GM04503 (cell line): ENCODE measurements around the gene TRIM31.
"Not testable (repeated sequence)": the region's sequence is repeated elsewhere in the genome, so short reads cannot be mapped to it uniquely, and the experiment has no call there.

Source experiments
- DNase-seq: peaks from one replicate; pipeline ENCODE4 v3.0.0-alpha.2; 2012; ENCODE audit warnings: low read depth

The TRIM31 gene

DNA sequence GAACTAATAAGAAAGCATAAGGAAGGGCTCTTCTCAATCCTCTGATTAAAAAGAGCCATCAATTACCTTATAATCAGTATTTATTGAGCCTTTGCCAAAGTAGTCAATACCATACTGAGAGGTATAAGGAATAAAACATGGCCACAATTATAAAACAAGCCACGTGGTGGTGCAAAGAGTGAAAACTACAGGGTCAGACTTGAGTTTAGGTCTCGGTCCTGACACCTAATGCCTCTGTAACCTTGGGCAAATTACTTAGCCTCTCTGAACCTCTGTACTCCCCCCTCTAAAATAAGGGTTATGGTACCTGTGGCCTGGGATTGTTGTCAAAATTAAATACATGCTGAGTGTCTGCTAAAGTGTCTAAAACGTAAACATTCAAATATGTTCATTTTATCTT, 36.3 kb upstream of the TRIM31 start:
- no peak for DNase-seq

DNA sequence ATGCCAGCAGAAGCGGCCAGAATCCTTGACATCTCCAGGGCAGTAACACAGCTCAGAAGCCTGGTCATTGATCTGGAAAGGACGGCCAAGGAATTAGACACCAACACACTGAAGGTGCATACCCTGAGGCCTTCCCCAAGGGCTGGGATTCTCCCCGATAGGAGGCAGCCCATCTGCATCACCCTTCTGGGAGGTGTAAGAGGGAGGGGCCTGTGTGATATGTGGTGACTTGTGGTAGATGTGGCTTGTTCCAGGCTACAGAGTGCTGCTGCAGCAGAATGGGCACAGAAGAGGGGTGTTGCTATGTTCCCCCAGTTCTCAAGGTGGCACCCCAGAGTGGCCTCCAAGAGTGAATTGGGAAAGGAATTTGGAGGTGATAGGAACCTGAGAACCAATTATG, 34.2 kb upstream of the TRIM31 start:
- no peak for DNase-seq

DNA sequence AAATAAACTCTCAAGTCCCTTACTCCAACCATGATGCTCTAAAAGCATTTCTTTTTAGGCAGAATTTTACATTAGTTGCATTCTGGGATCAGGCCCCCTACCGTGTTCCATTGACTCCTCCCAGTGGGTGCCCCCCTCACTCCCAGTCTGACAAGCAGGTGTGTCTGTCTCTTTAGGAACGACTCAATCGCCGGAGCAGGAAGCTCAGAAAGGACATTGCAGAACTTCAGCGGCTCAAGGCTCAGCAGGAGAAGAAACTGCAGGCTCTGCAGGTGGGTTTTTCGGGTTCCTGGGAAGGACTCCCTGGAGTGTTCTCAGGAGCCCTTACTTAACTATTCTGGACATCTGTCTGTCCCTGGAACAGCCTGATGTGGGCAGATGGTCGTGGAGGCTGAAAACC, 32.9 kb upstream of the TRIM31 start:
- no peak for DNase-seq

DNA sequence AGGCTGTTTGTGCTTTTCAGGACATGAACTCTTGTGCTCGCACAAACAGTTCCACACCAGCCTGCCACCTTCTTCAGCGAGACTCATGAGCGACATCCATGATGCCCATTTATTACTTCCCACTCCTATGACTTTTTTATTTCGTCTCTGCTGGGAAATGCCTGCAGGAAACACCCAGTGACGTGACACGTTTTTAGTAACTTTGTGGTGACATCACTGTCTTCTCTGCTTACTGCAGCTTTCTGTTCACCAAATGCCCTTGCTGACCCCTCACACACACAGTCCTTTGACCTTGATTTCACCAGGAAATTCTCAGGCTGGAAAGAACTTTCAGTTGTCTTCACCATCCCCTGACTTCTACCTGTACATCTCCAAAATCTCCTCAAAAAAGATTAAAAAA, 31.9 kb upstream of the TRIM31 start:
- no peak for DNase-seq

DNA sequence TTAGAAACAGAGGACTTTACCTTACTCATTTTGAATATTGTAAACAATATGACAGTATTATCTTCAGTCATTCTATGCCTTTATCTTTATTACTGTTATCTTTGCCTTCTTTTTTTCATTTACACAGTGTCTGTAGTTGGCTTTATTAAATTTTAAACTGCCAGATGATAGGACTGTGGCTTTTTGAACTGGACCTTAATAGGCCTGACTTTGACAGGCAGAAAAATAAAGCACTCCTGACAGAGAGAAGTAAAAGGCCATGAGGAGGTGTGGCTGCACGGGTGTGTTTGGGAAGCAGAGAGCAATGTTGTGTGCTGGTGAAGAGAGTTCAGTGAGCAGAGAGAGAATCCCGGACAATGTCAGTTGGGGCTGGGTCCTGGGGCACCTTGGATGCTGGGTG, 30.9 kb upstream of the TRIM31 start:
- DNase-seq: no peak

DNA sequence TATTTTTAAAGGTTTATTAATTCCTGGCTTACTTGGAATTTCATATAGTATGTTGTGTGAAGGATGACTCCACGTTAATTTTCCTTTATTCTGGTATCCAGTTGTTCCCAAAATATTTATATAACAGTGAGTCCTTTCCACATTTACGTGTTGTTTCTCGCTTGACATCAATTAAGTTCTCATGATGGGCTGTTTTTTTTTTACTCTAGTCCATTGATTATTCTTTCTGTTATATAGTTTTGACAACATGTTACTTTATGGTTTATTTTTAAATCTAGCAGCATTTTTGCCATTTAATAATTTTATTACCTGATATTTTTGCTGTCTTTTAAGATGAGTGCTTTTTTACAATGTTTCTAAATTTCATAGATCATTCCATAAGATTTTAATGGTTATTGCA, 29.8 kb upstream of the TRIM31 start:
- no peak for DNase-seq

DNA sequence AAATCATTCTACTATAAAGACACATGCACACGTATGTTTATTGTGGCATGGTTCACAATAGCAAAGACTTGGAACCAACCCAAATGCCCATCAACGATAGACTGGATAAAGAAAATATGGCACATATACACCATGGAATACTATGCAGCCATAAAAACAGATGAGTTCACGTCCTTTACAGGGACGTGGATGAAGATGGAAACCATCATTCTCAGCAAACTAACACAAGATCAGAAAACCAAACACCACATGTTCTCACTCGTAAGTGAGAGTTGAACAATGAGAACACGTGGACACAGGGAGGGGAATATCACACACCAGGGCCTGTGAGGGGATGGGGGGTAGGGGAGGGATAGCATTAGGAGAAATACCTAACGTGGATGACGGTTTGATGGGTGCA, 27.4 kb upstream of the TRIM31 start:
- not testable (repeated sequence) for DNase-seq

DNA sequence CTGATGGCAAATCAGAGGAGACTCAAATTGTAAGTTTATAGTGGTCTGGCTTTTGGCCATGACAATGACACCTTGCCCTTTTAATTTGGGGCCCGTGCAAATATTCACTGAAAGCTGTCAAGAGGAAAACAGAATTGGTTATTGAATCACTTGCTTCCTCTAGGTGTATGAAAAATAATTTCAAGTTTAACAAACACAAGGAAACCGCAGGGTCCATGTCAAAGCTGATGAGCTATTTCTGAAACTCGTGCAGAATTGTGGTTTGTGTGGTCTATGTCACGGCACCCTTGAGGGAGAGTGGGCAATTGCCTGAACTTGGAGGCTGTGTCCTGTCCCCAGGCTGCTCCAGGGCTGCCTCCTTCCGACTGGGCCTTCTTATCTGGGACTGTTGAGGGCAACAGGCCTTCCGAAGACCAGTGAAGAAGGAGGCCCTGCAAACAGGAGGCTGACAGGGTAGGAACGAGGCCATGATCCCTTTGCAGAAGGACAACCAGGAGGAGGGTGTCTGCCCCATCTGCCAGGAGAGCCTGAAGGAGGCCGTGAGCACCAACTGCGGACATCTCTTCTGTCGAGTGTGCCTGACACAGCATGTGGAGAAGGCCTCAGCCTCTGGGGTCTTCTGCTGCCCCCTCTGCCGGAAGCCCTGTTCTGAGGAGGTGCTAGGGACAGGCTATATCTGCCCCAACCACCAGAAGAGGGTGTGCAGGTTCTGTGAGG, 23.8 kb upstream of the TRIM31 start:
- no peak for DNase-seq

DNA sequence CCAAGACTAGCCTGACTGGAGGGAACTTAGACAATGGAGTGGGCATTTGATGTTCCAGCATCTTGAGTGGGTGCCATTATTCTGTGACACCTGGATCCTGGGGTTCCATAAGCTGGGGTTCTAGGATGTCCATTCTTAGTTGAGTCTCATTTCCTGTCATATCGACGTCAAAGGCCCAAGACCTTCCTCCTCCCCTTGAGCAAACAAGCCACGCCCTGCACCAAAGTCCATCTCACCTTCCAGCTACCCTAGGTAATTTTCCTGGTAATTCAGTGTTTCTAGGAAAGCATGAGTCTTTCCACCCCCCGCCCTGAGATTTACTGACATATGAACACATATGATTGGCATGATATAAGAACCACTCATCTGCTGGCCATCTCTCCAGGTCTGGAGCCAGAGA, 22.9 kb upstream of the TRIM31 start, which contains the start of gene TRIM40:
TRIM40 (plus strand) TSS at position 384 of the 400 bp plus-strand sequence. CDS start 897 bp downstream, outside the sequence.
- DNase-seq: no peak

DNA sequence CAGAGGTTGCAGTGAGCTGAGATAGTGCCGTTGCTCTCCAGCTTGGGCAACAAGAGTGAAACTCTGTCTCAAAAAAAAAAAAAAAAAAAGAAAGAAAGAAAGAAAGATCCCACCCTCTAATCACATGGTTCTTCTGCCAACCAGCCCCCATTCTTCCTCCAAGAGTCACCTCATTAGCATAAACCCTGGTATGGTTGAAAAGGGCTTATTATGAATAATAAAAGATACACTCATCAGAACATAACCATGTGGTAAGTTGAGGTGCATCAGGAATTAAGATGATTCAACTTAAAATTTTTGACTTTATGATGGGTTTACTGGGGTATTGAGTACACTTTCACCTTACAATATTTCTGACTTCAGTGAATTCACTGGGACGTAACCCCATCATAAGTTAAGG, 22.3 kb upstream of the TRIM31 start:
- no peak for DNase-seq

DNA sequence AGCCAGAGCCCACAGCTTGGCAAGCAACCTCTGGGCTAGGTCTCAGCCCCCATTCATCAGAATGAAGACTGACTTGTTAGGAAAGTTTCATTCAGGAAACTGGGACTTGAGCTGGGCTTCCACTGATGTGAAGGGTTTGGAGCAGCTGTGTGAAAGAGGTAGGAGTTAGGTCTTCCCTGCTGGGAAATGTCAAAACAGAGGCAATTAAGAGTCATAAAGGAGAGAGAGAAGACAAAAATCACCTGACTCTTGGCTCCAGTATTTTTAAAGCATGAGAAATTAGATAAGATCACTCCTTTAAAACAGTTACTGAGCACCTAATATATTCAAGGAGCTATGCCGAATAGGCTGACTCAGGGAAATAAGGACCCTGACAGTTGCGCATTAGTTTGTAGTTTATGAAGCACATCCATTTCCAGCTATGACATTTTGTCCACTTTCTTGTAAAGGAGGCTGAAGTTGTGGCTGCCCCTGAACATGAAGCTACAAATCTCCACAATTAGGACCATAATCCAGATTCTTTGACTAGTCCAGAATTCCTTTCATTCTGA, 19.1 kb upstream of the TRIM31 start:
- DNase-seq: no peak

DNA sequence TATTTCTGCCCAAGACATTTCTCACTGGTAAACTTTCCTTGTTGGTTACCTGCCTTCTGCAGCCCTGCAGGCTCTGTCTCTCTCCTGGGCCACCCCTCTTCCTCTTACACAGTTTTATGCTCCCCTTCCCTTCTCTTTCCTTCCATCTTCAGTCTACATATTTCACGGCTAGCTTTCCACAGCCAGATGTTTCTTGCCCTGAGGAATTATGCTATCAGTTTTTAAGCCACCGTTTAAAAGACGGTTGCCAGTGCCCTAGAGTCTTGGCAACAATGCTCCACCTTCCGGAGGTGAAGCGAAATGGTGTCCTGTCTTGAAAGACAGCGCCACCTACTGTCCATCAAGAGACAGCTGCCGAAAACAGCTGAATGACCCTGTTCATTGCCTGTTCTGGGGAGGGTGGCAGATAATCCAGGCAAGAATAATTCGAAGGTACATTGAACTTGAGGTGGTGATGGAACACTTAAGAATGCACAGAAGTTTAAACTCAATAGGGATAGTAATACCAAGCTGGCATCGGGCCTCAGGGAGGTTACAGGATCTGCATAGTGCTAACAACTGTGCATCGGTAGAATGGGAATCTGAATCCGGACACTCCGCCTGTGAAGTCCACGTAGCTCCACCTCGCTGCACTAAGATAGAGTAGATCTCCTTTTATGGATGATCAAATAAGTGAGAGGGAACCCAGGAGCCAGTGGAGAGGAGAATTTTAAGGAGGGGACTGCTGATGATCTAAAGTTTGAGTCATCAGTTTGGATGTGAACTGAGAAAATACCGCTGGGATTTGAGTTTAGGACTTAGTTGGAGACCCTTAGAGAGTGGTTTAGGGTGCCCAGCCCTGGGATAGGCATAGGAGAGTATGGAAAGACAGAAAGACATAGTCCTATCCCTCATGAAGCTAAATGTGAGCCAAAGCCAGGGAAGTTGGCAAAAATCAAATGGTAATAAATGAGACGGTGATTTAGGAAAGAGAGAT, 18.3 kb upstream of the TRIM31 start:
- no peak for DNase-seq

DNA sequence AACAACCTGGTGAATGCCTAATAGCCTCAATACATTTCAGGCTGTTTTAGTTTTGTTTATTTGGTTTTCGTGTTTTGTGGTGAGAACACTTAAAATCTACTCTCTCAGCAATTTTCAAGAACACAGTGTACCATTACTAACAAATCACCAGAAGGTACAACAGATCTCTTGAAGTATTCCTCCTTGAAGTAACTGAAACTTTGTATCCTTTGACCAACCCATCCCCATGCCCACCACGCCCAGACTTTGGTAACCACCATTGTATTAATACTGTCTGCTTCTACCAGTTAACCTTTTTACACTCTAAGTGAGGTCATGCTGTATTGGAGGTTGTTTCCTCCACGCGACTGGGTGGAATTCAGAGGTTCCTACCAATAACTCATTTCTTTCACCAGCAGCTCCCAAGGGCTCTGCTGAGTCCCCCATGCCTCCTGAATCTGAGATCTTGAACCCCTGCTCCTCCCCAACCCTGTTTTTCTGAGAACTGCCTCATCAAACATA, 17.3 kb upstream of the TRIM31 start:
- DNase-seq: no peak

DNA sequence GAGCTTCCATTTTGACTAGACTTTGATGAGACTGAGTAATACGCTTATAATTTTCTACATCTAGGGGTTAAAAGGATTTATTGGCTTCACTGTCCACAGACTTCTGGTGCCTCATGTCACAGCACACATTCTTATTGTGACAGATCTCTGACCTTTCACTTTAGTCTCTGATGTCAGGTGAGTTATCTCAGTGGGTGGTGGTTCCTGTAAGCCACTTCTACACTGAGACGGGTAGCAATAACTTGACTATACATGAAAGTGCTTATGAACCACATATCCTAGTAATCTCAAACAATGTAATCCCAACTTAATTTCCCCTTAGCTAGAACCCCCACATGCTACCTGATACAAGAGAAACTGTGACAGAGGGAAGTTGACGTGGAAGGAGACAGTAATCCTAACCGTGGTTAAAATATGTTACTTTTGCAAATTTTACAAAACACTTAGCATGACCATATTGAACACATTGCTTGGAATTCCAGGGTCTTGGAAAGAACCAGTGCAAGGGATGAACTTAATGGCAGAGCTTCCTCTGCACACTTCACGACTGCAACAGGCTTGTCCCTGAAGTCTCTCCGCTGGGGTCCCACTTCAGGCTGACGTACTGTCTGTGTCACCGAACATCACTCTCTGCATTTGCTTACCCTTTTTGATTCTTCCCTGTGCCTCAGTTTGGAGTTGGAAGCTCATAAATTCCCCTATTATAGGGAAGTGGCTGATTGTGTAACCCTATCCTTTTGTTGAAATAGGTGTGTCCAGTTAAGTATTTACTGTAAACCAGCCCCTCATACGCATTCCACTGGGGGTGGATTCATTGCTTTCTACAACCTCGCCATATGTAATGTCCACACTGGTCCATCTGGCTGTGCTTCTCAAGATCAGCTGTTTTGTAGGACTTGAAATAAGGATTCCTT, 16.6 kb upstream of the TRIM31 start:
- DNase-seq: no peak

DNA sequence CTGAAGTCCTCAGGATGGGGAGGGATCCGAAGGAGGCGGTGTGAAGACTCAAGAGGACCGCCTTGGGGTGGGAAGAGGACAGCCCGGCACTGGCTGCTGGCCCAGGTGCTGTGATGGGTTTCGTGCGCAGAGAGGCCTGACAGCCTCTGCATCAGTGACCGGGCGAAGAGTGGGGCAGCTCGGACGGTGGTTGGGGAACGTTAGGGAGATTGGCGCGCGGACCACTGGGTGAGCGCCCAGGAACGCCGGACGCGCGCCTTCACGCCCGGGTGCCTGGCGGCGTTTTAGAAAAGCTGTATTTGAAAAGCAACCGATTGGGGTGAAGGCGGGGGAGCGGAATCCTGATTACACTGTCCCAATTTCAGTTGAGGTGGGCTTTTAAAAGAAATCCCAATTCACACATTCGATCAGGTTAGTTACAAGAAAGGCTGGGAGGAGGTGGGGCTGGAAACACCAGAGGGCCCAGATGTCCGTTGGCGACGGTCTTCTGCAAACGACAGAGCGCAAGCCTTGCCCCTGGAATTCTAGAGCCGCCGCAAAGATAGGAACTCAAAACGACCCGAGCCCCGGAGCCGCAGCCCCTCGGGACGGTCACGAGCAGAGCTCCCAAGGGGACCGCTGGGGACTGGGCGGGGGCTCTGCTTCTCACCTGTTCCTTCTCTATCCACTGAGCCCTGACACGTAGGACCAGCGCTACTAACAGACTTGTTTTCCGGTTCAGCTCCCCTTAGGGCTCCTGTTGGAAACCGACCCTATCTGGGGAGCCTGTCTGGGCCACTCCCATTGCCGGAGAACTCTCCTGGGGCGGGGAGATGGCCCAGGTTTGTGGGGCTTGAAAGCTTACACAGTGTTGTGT, 14.6 kb upstream of the TRIM31 start:
- DNase-seq: no peak

DNA sequence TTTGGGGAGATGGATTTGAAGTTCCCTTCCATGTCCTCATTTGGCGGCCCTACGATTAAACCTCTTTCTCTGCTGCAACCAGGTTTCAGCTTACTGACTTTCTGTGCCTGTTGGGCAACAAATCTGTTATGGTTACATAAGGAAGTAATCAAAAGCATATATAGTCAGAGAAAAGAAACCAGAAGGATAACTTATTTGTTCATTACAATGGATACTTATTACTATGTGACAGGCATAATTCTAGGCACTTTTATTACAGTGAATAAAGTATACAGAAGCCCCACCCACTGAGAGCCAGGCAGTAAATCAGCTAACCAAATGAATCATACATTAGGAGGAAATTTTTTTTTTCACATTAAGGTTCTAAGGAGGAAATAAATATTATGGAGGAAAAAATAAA, 9.6 kb upstream of the TRIM31 start:
- DNase-seq: peak; percentile 20

DNA sequence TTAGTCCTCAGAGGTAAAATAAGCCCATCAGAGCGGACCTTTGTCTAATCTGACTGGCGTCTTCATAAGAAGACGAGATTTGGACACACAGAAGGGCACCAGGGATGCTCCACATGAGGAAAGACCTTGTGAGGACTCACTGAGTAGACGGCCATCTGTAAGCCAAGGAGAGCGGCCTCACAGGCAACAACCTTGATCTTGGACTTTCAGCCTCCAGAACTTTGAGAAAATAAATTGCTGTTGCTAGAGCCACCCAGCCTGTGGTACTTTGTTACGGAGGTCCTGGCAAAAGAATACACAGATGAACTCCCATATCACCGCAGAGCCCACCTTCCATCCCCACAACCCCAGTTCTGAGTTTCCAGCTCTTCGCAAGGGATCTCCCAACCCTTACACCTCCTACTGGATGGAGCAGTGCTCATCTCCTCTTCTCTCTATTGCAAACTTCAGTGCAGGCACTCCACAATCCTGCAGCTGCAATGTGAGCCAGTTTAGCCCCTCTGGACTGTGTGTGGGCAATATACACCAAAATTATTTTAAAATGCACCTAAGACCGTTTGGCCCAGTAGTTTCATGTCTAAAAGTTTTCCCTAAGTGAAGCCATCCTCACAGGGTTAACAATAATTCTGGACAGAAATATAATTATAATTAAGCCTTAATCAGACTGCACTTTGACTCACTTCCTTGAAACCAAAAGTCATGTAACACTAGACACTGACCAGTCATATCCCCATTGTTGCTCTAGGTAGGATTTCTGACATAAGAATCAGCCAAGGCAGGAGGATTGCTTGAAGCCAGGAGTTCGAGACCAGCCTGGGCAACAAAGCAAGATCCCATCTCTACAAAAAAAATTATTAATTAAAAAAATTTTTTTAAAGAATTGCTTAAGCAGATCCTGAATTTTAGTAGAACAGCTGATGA, 8.8 kb upstream of the TRIM31 start:
- no peak for DNase-seq

DNA sequence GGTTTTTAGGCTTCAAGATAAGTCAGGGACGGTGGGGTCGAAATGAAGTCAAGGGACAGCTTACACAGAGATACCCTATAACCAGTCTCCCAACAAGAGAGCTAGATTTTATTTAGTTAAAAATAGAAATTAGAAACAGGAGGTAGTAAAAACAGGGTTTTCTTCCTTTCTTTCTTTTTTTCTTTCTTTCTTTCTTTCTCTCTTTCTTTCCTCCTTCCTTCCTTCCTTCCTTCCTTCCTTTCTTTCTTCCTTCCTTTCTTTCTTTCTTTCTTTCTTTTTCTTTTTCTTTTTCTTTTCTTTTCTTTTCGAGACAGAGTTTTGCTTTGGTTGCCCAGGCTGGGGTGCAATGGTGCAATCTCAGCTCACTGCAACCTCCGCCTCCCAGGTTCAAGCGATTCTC, 5.8 kb upstream of the TRIM31 start:
- not testable (repeated sequence) for DNase-seq

DNA sequence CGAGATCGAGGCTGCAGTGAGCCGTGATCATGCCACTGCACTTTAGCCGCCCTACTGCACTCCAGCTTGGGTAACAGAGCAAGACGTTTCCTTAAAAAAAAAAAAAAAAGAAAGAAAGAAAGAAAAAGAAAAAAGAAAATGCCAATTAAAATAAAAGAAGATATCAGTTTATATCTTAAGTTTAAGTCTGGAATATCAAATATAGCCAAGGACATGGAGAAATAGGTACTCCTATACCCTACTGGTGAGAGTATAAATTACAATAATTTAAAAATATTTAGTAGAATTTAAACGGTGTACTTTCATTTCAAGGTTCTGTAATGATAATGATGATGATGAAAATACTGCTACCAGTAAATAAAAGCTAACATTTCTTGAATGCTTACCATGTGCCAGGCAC, 3.8 kb upstream of the TRIM31 start:
- DNase-seq: no peak

DNA sequence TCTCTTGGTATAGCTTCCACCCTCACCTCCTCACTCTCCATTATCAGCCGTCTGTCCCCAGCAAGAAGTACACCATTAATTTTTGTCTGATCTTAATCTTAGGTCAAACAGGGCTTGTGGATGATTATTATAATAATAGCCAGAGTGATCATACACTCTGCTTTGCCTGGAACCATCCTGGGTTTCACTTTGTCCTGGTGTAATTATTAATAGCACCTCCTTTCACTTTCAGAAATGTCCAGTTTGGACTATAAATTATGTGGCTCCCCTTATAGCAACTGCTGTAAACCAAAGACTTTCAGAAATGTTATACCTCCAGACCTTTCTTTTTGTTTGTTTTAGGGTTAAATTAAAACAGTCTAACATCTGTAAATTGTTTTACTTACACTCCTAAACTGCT, 951 bp upstream of the TRIM31 start:
- DNase-seq: no peak
